Retina (tissue), 1 donor: ENCODE measurements around the gene SPAG4.

Experiments
- DNase-seq: peaks from one replicate; pipeline ENCODE4 v3.0.0-alpha.2; 2016

The SPAG4 gene

DNA sequence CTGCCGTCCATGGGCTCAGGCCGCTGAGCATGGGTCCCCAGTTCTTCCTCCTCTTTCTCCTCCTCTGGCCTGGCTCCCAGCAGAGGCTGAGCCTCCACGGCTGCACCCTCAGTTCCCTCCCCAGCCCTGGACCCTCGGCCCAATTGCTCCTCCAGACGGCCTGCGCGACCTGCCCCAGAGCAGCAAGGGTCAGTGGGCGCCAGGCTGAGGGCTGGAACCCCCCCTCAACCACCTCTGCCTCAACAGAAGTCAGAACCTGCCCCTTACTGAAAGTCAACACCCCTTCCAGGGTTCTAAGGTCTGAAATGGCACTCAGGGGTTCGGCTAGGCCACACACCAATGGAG lies 15.9 kb upstream of the SPAG4 start:
- no peak for DNase-seq

DNA sequence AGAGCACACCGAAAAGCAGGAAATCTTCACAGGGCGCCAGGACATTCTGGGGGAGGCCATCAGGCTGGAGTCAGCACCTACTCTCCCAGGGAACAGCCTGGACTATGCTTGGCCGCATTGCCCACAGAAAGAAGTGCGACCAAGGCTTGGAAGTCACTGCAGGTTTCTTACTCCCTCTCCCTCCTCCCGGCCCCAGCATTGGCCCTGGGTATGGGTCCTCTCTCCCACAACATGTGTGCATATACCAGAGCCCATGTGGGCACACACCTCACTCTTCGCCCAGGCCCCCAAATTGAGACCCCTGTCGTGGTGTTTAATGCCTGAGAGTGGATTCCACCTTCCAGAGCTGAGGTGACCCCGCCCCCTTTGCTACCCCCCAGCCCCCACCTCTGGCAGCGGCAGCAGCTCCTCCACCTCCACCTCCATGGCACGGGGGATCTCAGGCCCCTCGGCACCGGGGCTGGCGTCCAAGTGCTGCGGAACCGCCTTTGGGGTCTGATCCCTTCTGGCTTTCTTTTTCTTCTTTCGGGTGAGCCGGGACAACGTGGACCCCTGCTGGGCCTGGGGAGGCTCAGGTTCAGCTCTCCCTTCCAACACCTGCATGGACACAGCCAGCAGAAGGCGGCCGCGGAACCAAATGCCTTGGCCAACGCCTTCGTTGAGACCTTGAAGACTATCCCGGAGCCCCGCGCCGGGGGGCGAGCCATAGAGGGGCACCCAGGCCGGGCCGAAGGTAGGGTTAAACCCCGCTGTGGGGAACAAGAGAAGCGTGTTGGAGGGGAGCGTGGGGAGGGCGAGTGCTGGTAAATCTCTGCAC lies 15.2 kb upstream of the SPAG4 start:
- DNase-seq = no peak

DNA sequence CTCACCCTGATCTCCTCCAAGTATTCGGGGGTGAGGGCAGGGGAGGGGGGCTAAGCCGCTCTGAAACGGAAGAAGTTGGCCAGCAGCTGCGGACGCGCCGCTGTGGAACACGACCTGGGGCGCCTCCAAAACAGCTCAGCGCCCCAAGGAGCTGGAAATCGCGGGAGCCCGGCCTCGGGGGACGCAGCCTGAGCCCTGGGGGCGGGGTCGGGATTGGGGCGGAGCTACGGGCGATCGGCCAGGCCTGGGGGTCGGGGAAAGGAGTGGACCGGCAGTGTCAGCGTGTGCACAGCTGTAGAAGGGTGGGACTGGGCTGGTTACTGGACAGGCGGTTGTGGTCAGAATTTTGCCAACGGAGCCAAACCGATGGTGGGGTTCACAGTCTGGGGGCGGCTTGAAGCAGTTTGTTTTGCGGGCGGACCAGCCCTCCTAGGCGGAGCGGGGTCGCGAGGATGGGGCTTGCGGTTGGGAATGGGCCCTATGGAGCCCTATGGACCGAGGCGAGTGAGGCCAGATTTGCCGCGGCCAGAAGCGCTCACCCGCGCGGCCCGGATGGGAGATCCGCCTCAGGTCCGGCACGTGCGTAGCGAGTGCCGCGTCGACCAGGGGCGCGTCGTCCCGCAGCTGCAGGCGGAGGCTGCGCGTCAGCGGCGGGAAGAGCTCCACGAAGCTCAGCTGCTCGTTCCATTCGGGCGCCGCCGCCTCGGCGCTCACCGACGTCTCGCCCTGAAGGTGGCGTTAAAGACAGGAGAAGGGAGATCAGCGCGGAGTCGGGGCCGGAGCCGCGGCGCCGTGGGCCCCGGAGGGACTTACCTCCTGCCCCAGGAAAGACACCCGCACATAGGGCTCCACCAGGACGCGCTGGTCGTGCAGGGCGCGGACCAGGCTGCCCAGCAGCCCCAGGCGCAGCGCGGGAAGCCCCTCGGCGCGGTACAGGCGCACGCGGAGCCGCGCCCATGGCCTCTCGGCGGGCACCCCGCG lies 14.3 kb upstream of the SPAG4 start:
- DNase-seq = peak; percentile 91

DNA sequence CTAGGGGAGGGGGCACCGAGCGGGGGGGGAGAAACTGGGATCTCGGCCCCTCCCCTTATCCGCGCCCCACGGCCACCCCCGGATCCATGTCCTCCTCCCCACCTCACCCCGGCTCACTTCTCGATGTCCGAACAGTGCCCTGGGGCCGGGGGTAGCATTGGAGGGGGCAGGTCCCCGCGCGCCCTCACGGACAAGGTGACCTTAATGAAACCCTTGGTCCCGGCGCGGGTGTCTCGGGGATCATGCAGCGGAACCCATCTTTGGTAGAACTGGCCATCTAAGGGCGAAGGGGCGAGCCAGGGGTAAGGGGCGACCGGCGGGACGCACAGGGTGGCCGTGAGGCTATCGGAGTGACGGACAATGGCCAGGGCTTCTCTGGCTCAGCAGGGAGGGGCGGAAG lies 13.6 kb upstream of the SPAG4 start:
- DNase-seq = peak; percentile 28

DNA sequence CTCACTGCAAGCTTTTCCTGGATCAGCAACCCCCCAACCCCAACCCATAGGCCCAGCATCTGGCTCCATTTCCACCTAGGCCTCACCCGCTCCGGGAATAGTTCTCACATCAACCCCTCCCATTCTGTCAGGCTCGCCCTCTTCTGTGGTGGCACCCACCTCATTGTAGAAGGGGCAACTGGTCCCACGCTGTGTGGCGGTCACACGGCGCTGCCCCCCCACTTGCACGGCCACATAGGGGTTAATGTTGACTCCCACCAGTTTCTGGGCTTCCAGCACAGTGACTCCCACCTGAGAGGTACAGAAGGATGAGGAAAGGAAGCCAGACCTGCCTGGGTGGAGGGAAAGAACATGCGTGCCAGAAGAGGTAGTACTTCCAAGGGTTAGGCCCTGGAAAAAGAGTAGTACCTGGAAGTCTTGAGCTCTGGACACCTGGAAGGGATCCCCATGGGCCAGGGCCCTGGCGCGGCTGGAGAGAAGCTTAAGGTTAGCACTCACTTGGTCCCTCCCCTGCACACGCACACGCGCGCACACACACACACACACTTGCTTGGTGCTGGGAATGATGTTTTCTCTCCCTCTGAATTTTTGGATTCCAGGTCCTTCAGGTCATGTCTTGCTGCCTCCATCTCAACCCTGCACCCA lies 12.7 kb upstream of the SPAG4 start:
- no peak for DNase-seq

DNA sequence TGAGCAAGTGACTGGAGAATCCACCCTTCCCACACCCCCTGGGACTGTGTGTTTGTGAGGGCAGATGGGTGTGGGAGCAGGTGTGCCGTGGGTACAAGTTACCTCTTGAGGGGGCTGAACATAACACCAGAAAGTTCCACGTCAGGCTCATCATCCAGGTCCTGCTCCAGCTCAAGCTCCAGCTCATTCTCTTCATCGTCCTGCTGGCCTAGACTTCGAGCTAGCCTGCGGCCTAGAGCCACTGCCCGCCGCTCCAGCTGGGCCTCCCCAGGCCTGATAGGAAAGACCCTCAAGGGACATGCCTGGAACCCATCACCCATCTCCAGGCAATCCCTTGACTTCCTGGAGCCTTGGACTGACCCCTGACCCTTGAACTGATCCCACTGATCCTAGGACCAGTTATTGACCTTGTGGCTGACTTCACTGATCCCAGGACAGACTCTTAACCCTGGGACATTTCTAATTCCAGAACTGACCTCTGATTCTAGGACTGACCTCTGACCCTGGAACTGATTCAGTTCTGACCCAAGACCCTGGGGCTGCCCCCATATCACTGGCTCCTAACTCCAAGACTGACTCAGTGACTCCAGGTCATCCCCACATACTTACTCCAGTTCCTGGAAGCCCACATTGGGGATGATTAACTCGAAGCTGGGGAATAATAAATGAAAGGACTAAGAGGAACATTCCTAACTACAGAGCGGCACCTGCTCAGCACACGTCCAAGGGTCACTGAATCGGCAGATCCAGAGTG lies 11.8 kb upstream of the SPAG4 start:
- no peak for DNase-seq

DNA sequence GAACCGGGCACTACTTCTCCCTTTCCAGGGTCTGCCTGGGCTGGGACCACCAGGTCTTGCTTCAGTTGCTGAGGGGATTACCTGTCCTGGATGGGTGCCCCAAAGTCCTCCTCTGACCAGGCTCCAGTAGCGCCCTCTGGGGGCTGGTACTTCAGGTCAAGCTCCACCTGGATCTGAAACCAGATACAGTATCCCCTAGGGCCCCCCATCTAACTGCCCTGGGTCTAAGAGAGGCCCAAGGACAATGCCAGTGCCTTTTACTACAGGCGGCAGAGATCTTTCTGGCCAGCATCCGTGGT lies 11.2 kb upstream of the SPAG4 start:
- no peak for DNase-seq

DNA sequence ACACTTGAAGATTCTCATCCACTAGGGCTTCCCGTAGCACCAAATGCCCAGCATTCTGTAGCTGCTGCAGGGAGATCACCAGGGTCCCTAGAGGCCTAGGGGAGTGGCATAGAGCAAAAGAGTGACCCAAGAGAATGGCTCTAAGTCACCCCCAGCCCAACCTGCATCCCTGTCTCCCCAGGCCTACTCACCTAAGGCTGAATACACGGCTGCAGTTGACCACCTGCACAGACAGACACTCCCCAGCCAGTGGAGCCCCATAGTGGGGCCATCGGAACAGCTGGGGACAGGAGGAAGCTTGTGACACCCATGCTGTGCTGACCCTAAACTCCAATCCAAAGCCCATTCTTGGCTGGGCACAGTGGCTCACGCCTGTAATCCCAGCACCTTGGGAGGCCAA lies 9.5 kb upstream of the SPAG4 start:
- DNase-seq = no peak

DNA sequence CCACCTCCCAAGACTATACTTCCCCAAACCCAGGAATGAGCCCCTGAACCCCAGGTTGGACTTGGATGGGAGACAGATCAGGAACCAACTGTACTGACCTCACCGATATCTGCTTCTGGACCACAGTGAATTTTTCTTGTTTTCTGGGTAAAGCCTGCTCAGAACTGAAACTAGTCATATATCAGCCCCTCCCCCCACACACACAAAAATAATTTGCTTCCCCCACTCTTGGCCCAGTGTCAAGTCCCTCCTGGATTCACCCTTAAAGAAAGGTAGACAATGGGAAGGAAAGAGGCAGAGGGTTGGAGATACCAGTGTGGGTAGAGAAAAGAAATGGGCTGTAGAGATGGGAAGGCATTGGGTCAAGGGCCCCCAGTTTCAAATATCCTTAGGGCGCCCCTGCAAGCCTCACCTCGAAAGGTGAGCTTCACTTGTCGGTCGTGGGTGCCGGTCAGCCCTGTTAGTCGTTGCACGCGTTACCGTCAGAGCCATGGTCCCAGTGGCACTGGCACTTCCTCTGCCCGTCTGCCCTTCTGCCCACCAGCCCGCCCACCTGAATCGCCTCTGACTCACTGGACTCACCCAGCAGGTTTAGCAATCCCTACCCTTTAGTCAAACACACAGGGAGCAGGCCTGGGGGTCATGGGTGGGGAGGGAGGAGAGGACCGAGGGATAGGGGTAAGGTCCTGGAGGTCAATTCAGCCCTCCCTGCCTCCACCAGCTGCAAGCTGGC lies 8.5 kb upstream of the SPAG4 start:
- no peak for DNase-seq

DNA sequence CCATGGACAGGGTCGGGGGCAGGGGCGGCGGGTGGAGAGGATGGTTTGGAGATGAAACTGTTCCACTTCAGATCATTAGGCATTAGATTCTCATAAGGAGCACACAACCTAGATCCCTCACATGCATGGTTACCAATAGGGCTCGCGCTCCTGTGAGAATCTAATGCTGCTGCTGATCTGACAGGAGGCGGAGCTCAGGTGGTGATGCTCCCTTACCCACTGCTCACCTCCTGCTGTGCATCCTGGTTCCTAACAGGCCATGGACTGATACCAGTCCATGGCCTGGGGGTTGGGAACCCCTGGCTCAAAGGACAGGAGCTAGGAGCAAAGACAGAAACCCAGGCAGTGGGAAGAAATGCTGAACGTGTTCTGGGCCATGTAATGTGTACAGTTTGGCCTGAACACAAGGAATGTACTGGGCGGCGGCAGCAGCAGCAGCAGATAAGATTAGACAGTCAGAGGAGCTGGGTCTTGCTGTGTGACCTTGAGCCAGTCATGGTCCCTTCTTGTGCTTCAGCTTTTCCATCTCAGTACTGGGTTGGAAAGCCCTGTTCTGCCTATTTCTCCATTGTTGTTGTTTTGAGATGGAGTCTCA lies 4.7 kb upstream of the SPAG4 start:
- DNase-seq = no peak

DNA sequence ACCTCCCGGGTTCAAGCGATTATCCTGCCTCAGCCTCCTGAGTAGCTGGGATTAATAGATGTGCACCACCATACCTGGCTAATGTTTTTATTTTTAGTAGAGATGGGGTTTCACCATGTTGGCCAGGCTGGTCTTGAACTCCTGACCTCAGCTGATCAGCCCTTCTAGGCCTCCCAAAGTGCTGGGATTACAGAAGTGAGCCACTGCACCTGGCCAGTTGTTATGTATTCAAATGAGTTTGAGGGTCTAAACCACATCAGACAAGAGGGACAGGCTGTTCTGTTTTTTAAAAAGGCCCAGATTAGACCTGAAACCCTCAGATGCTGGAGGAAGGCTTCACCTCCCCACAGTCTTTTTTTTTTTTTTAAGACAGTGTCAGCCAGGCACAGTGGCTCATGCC lies 4.1 kb upstream of the SPAG4 start:
- no peak for DNase-seq

DNA sequence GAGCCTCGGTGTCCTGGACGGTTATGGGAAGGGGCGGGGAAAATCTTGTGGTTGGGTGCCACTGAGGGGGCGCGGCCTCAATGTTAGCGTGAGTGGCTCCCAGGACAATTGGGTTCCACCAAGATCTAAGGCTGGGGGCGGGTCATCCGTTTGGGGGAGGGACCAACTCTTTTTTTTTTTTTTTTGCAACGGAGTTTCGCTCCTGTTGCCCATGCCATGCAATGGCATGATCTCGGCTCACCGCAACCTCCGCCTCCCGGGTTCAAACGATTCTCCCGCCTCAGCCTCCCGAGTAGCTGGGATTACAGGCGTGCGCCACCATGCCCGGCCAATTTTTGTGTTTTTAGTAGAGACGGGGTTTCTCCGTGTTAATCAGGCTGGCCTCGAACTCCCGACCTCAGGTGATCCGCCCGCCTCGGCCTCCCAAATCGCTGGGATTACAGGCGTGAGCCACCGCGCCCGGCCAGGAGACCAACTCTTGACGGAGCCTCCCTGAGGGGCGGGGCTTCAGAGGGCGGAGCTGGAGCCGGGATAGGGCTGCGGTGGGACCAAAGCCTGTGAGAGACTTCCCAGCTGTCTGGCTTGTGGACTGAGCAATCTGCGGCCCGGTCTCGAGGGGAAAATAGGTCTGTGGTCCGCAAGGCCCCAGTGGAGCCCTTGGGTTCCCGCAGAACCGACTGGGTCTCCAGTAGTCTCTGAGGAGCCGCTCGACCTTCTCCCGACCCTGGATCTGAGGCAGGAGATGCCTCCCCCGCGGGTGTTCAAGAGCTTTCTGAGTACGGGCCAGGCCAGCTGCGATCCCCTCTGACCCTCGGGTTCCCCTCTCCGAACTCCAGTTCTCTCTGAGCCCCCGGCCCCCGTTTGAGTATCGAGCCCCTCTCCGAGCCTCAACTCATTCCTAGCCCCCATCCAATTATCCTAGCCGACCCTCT lies 1.1 kb downstream of the SPAG4 start:
- peak; percentile 87 for DNase-seq

DNA sequence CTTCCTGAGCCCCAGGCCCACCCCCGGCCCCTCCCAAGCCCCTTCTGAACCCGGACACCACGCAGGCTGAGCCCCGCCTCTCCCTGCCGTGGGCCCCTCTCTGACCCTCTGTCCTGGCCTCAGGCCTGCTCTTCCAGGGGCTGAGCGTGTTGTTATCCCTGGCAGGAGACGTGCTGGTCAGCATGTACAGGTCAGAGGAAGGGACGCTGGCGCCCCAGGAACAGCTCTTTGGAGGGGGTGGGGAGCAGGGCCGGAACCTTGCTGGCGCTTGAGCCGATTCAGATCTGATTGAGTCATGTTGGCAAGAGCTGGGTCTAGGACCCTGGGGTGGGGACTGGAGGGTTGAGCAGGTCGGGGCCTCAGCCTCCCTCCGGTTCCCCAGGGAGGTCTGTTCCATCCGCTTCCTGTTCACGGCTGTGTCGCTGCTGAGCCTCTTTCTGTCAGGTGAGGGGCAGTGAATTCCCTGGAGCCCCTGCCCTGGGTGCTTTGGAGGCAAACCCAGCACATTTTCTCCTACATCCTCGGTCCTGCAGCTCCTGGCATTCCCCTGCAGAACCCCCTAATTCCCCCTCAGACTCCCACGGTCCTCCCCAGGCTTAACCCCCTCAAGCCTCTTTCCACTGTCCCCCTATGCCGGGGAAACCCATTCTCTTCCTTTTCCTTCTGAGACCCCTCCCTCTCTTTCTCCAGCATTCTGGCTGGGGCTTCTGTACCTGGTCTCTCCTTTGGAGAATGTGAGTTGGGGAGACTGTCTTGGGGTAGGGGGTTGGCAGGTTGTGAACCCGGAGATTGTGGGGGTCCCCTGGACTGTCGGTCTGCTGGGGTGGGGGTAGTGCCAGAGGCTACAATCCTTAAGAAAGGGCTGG lies 2.0 kb downstream of the SPAG4 start:
- peak; percentile 79 for DNase-seq

DNA sequence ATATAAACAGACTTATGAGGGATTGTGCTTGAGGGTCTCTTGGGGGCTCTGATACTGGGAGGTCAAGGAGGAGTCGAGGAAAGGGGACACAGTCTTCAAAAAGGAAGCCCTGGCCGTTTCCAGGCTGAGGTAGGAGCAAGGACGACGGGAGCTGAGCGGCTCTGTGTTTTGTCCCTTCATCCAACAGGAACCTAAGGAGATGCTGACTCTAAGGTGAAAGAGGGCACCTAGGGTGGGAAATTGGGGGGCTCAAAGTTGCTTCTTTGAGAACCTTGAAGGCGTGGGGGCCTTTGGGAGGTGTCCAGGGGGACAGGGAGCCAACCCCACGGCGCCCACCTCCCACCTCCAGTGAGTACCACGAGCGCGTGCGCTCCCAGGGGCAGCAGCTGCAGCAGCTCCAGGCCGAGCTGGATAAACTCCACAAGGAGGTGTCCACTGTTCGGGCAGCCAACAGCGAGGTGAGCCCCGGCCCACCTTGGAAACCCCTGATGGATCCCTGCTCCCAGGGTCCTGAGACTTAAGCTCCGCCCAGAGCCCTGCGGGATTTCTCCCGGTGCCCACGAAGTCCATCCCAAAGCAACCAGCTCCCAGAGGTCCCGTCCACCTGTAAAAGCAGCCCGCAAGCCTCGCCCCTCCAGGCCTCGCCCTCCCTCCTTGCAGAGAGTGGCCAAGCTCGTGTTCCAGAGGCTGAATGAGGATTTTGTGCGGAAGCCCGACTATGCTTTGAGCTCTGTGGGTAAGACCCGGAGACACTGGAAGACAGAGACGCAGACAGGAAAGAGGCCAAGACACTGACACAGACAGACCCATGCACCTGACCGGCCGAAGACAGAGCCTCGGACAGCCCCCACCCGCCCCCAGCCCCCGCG lies 2.9 kb downstream of the SPAG4 start:
- DNase-seq = peak; percentile 58

DNA sequence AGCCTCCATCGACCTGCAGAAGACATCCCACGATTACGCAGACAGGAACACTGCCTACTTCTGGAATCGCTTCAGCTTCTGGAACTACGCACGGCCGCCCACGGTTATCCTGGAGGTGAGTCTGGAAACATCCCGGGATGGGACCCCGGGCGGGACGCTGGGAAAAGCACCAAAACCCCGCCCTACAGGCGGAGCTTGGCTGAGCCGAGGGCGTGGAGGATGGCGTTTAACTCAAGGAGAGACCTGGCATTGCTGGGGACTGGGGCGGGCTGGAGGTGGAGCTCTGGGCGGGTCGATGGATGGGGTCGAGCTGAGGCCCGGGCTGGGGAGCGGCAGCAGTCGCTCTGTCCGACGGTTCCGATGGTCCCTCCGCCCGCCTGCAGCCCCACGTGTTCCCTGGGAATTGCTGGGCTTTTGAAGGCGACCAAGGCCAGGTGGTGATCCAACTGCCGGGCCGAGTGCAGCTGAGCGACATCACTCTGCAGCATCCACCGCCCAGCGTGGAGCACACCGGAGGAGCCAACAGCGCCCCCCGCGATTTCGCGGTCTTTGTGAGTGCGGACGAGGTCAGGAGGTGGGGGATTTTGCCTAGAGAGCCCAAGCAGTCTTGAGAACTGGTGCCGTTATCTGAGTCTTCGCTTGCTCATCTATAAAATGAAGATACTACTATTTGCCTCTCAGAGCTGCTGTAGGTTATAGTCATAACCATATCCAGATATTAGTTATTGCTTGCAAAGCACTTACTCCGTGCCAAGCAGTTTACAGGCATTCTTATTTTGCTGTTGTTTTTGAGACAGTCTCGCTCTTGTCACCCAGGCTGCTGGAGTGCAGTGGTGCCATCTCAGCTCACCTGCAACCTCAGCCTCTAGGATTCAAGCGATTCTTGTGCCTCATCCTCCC lies 3.8 kb downstream of the SPAG4 start:
- DNase-seq = peak; percentile 88

DNA sequence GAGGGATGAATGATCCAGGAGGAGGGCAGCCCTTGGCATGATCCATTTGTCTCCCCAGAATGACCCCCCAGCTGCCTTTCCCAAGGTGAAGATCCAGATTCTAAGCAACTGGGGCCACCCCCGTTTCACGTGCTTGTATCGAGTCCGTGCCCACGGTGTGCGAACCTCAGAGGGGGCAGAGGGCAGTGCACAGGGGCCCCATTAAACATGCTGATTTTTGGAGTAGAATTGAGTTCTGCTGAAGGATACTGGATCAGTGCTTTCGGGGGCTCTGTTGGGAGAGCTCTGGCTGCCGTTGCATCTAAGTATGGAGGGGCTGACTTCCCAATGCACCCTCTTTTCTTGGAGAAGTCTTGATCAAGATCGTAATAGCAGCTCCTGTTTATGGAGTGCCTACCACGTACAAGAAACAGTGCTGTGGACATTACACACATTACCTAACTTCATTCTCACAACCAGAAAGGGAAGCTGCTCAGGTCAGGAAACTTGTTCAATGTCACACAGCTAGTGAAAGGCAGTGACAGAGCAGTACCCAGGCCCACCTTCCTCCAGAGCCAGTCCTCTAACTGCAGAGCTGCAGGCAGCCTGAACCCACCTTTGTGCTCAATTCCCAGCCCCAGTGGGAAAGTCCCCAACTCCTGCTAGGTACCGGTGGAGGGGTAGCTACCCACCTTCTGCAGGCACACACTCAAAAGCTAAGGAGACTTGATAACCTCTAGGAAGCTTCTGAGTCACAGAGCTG lies 5.4 kb downstream of the SPAG4 start:
- DNase-seq = no peak

DNA sequence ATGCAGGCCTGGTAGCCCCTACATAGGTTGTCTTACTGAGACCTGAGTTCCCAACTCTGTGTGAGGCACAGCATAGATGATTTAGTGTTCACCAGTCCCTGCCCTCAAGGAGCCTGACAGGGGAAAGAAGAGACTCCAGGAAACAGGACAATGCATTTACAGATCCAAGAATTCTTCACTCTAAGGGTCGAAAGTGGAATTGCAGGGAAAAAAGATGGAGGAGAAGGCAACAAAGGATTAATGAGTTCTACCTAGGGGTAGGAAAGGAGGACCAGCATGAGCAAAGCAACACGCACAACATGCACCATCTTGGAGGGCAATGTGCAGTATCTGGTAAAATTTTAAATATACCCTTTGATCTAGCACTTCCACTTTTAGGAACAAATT lies 5.9 kb downstream of the SPAG4 start:
- no peak for DNase-seq
